ENCODE data around the gene CFAP20. TPM values are rescaled to one million over a fixed set of nuclear protein-coding genes. Genes with fewer than 3 reads are reported as not detected.
A peak's percentile ranks its signal among the peaks of the same experiment; 100 is the strongest.

Gene CFAP20
- total RNA-seq, 1 donor from 2014 or later: 73.1 TPM

- no peak for DNase-seq (ENCODE audit: low read depth, low spot score)
- H3K27me3 Mint-ChIP-seq (ENCODE audit: low read depth): no peaks in the 10 kb centered on the region
- H3K4me3 Mint-ChIP-seq: peak overlapping the region; percentile 44
- H3K9me3 Mint-ChIP-seq: no peaks in the 10 kb centered on the region
- TF ChIP-seq CTCF (conservative IDR thresholded peaks at IDR 0.05): no peak
- peaks cover 62% of the 10 kb centered on the region for H3K4me1 Mint-ChIP-seq
- H3K27ac Mint-ChIP-seq (ENCODE audit: unreplicated experiment): peak overlapping the region; percentile 46
- peaks cover 5% of the 10 kb centered on the region for H3K36me3 Mint-ChIP-seq (ENCODE audit: low read depth)
Measured at GRCh38 chr16:58120234-58120633, 8.9 kb downstream of the CFAP20 start.

GRCh38 chr16:58119509-58119845, 9.7 kb downstream of the CFAP20 start:
- Mint-ChIP-seq H3K9me3 (no peaks in the 10 kb centered on the region), H3K27me3 (ENCODE audit: low read depth) (no peaks in the 10 kb centered on the region), H3K4me3 (no peak overlapping the region), H3K36me3 (ENCODE audit: low read depth) (peaks cover 12% of the 10 kb centered on the region), H3K4me1 (peaks cover 61% of the 10 kb centered on the region), H3K27ac (ENCODE audit: unreplicated experiment) (no peak overlapping the region)
- no peak for DNase-seq (ENCODE audit: low read depth, low spot score)
- no peak for TF ChIP-seq CTCF (conservative IDR thresholded peaks at IDR 0.05)

DNA sequence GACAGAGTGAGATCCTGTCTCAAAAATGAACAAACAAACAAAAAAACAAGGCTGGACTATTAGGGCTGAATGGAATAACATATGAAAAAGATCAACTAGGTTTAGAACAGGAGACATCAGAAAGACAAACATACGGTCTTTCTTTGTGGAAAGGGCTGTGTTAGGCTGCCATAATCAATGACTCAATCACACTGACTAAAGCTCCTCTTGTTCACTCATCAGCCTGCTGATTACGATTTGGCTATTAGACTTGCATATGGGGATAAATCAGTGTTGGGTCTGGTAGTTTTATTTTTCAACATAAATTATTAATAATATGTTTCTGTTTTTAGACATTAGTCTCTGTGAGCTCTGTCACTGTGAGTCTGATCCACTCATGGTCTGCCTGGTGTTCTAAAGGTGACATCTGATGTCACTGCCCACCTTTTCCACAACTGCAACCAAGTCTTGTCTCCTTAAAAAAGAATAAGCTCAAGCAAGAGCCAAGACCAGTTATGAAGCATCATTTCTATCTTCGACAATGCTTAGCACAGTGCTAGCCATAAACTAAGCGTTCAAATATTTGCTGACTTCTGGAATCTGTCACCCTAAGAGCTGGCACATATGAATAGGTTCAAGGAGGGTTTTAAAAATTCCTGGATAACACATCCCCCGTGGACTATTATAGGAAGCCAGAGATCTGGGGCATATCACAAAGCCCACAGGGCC, 10.2 kb downstream of the CFAP20 start:
- peaks cover 56% of the 10 kb centered on the region for H3K4me1 Mint-ChIP-seq
- DNase-seq (ENCODE audit: low read depth, low spot score): no peak
- H3K9me3 Mint-ChIP-seq: no peaks in the 10 kb centered on the region
- no peaks in the 10 kb centered on the region for H3K27me3 Mint-ChIP-seq (ENCODE audit: low read depth)
- H3K27ac Mint-ChIP-seq (ENCODE audit: unreplicated experiment): no peak overlapping the region
- H3K4me3 Mint-ChIP-seq: no peak overlapping the region
- no peak for TF ChIP-seq CTCF (conservative IDR thresholded peaks at IDR 0.05)
- H3K36me3 Mint-ChIP-seq (ENCODE audit: low read depth): peaks cover 13% of the 10 kb centered on the region

DNA sequence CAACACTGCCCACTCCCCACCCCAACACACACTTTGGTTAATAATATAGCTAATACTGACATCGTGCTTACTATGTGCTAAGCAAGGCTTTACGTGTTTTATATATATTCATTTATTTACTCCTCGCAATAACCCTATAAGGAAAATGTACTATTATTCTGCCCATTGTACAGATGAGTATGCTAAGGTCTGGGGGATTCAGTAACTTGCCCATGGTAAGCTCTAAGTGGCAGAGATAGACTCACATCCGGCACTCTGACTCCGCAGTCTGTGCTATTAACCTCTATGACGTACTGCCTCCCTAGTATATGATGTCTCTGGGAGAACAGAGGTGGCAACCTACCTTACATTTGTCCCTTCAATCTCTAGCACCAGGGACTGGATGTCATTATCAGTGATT, 12.7 kb downstream of the CFAP20 start:
- no peak for TF ChIP-seq CTCF (conservative IDR thresholded peaks at IDR 0.05)
- no peak overlapping the region for H3K4me3 Mint-ChIP-seq
- H3K36me3 Mint-ChIP-seq (ENCODE audit: low read depth): peaks cover 26% of the 10 kb centered on the region
- no peaks in the 10 kb centered on the region for H3K27me3 Mint-ChIP-seq (ENCODE audit: low read depth)
- peaks cover 40% of the 10 kb centered on the region for H3K4me1 Mint-ChIP-seq
- no peak overlapping the region for H3K27ac Mint-ChIP-seq (ENCODE audit: unreplicated experiment)
- no peak for DNase-seq (ENCODE audit: low read depth, low spot score)
- H3K9me3 Mint-ChIP-seq: no peaks in the 10 kb centered on the region

DNA sequence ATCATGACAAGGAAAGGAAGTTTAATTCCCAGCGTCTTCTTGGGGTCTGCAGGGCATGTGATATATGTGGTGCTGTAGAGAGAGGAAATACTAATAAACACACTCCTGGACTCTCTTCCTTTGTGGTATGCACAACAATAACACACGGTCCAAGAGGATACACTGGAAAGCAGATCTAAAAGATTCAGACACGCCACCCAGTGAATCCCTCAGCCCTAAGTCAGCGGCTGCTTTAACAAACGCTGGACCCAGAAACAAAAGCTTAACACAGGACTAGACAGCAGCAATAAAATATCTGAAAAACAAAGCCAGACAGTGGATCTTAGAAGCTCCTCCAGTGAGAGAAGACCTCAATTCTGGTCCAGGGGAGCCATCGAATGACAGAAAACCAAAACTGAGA, 13.1 kb downstream of the CFAP20 start:
- Mint-ChIP-seq H3K27ac (ENCODE audit: unreplicated experiment) (no peak overlapping the region), H3K9me3 (no peaks in the 10 kb centered on the region), H3K27me3 (ENCODE audit: low read depth) (no peaks in the 10 kb centered on the region), H3K4me1 (peaks cover 40% of the 10 kb centered on the region), H3K4me3 (no peak overlapping the region), H3K36me3 (ENCODE audit: low read depth) (peaks cover 26% of the 10 kb centered on the region)
- TF ChIP-seq CTCF (conservative IDR thresholded peaks at IDR 0.05): no peak
- DNase-seq (ENCODE audit: low read depth, low spot score): no peak
